Psoas muscle (tissue), 8 donors: ENCODE measurements around the gene HDAC5. TPM values are rescaled to one million over a fixed set of nuclear protein-coding genes. Genes with fewer than 3 reads are reported as not detected.
A peak's percentile ranks its signal among the peaks of the same experiment; 100 is the strongest.

Source experiments
- ATAC-seq, 4 donors: fragments of 200-7000 bp; cut with Tn5 transposase; one replicate each; pipeline ENCODE4 v1.9.1; 2020; ENCODE audit warnings: moderate library complexity in 3 of 4, mild to moderate bottlenecking in 2 of 4
- DNase-seq, 2 donors: peaks; one replicate each; pipeline ENCODE4 v3.0.0-alpha.2; 2020
- H3K27ac ChIP-seq: fragments of 200-600 bp; one replicate; pipeline ENCODE4 v1.8.0; 2022
- H3K27me3 ChIP-seq, 3 donors: fragments of 200-600 bp in 1 of 3; one replicate each; pipeline versions ENCODE4 v1.6.1 to v1.8.0; 2013 to 2022; ENCODE audit warnings: low read length in 2 of 3, mild to moderate bottlenecking in 2 of 3, moderate library complexity in 1 of 3; ENCODE audit not compliant: insufficient read depth in 3 of 3
- H3K36me3 ChIP-seq, 2 donors: fragments of 200-600 bp in 1 of 2; one replicate each; pipeline versions ENCODE4 v1.6.1 to v1.8.0; 2013 to 2022; ENCODE audit warnings: low read depth in 1 of 2, mild to moderate bottlenecking in 1 of 2, moderate library complexity in 1 of 2; ENCODE audit not compliant: insufficient read depth in 1 of 2
- H3K4me1 ChIP-seq: fragments of 200-600 bp; one replicate; pipeline ENCODE4 v1.8.0; 2022
- H3K4me3 ChIP-seq: fragments of 200-600 bp; one replicate; pipeline ENCODE4 v1.8.0; 2022; ENCODE audit warnings: mild to moderate bottlenecking
- H3K9me3 ChIP-seq: fragments of 200-600 bp; one replicate; pipeline ENCODE4 v1.8.0; 2022
- CTCF ChIP-seq: fragments of 200-600 bp; IDR thresholded peaks from one replicate; pipeline ENCODE4 v1.8.0; 2022; ENCODE audit warnings: antibody characterized with exemption
- WGBS, 3 donors: extraction: QIAGEN DNeasy Blood & Tissue Kit; methylation state at CpG; one replicate each; pipeline versions ENCODE4 v1.1.6 to v1.1.7; 2013; 5-methylcytosine and 5-hydroxymethylcytosine counted together
- intact Hi-C, 2 donors: fragments of 100-400 bp; cut with DNase I; formaldehyde crosslinking; loops; one replicate each; pipeline versions ENCODE4 v1.11.0 to v1.14.2; 2022
- polyA plus RNA-seq, 3 donors: library from polyadenylated mRNA; stranded (reverse); fragments of 200-250 nt; gene quantifications; one replicate each; pipeline ENCODE4 v1.2.3, GENCODE V29; 2013
- total RNA-seq, 4 donors: library from RNA; stranded (reverse); fragmentation: NEBNext Ultra II Directional in 2 of 4; extraction: Animal tissue kit (Norgen Biotek cat#: 25700) in 2 of 4; gene quantifications; one replicate each; pipeline versions ENCODE4 v1.2.1 to v1.2.4, GENCODE V29; 2021 to 2023
- donor health status: healthy with polysubstance abuse.
- donor health status: DM: no; HTN: no; CAD: no; lungs with moderate emphysema.
- donor health status: Bipolar disorder and iron deficiency.
- donor health status: healthy.
- donor health status: DM: yes; HTN: yes; CAD: no.
- donor health status: DM: no; HTN: no; CAD: no.
- donor health status: DM: no; HTN: no; CAD: no.
- donor health status: DM: yes; HTN: yes; CAD: no.

Gene HDAC5
- total and polyA plus RNA-seq, 7 donors, result 8.8 to 75.6 (median 35.8) TPM

GRCh38 chr17:44095647-44096496 lies 27.6 kb downstream of the HDAC5 start:
- H3K9me3 ChIP-seq, result no peaks in the 10 kb centered on the region
- peaks cover 57% of the 10 kb centered on the region for H3K4me1 ChIP-seq
- intact Hi-C loops, result loop anchor here in 1 of 2 donors (2.0 kb wide), 1 partner anchor 25 kb away; the partner anchor contains the start of gene G6PC3
- peak overlapping the region; percentile 56 for H3K4me3 ChIP-seq
- H3K27ac ChIP-seq, result peak overlapping the region; percentile 92
- DNase-seq (peak; percentile 68 to 82), ATAC-seq (peak; percentile 64 to 75 (median 70))
- 11 to 20% (median 14%) methylated on average over 12 of the region's 12 CpGs for WGBS, 3 donors
- no peak for TF ChIP-seq CTCF
- H3K27me3 ChIP-seq, result no peaks in the 10 kb centered on the region
- peaks cover 0 to 31% of the 10 kb centered on the region in 2 donors for H3K36me3 ChIP-seq

GRCh38 chr17:44095388-44095646 lies 28.1 kb downstream of the HDAC5 start:
- ATAC-seq, result peak in 3 of 4 donors; percentile 6 to 18 (median 9)
- no peaks in the 10 kb centered on the region for H3K9me3 ChIP-seq
- H3K36me3 ChIP-seq, result peaks cover 0 to 37% of the 10 kb centered on the region in 2 donors
- no peak for TF ChIP-seq CTCF
- 0 to 5% (median 0%) methylated on average over 2 of the region's 2 CpGs for WGBS, 3 donors
- no peak for DNase-seq
- peaks cover 52% of the 10 kb centered on the region for H3K4me1 ChIP-seq
- intact Hi-C loops, result loop anchor here in 1 of 2 donors (2.0 kb wide), 1 partner anchor 25 kb away; the partner anchor contains the start of gene G6PC3
- H3K27me3 ChIP-seq, result no peaks in the 10 kb centered on the region
- peak overlapping the region; percentile 56 for H3K4me3 ChIP-seq
- peak overlapping the region; percentile 92 for H3K27ac ChIP-seq

- WGBS, 3 donors, result 50 to 61% (median 58%) methylated on average over 8 of the region's 8 CpGs
- no peak for TF ChIP-seq CTCF
- DNase-seq (no peak), ATAC-seq (no peak)
- Histone ChIP-seq H3K9me3 (no peaks in the 10 kb centered on the region), H3K4me1 (peaks cover 48% of the 10 kb centered on the region), H3K27me3 (no peaks in the 10 kb centered on the region), H3K36me3 (peaks cover 0 to 42% of the 10 kb centered on the region in 2 donors), H3K4me3 (peak overlapping the region; percentile 56), H3K27ac (peak overlapping the region; percentile 92)
- intact Hi-C loops, result loop anchor here in 1 of 2 donors (2.0 kb wide), 1 partner anchor 24 kb away; the partner anchor contains the start of gene G6PC3
Measured at GRCh38 chr17:44094701-44095387, 28.6 kb downstream of the HDAC5 start.

- peaks cover 36% of the 10 kb centered on the region for H3K4me1 ChIP-seq
- ATAC-seq, result no peak
Measured at GRCh38 chr17:44093231-44093900, 30.1 kb downstream of the HDAC5 start.

More at GRCh38 chr17:44093231-44093900, 30.1 kb downstream of the HDAC5 start:
- no peak for DNase-seq
- no peak for TF ChIP-seq CTCF
- H3K27me3 ChIP-seq, result no peaks in the 10 kb centered on the region
- intact Hi-C loops, result no loop called here
- H3K4me3 ChIP-seq, result no peak overlapping the region
- no peaks in the 10 kb centered on the region for H3K9me3 ChIP-seq
- H3K27ac ChIP-seq, result peak overlapping the region; percentile 46
- 53 to 68% (median 59%) methylated on average over 21 of the region's 21 CpGs for WGBS, 3 donors
- peaks cover 0 to 56% of the 10 kb centered on the region in 2 donors for H3K36me3 ChIP-seq
